GM12875 (cell line): ENCODE data around the gene FAAP100.

ENCODE experiments used
- H3K4me3 ChIP-seq: one replicate; pipeline ENCODE4 v1.5.1; 2011; ENCODE audit warnings: low read depth, low read length, control low read depth
- TF ChIP-seq, protein P1 (sequence below): IDR thresholded peaks from 2 replicates; pipeline ENCODE4 v1.5.1; 2011; ENCODE audit warnings: low read depth, mild to moderate bottlenecking, control low read depth, inconsistent platforms, low read length, moderate library complexity, borderline replicate concordance; ENCODE audit not compliant: insufficient read depth

Gene FAAP100

DNA sequence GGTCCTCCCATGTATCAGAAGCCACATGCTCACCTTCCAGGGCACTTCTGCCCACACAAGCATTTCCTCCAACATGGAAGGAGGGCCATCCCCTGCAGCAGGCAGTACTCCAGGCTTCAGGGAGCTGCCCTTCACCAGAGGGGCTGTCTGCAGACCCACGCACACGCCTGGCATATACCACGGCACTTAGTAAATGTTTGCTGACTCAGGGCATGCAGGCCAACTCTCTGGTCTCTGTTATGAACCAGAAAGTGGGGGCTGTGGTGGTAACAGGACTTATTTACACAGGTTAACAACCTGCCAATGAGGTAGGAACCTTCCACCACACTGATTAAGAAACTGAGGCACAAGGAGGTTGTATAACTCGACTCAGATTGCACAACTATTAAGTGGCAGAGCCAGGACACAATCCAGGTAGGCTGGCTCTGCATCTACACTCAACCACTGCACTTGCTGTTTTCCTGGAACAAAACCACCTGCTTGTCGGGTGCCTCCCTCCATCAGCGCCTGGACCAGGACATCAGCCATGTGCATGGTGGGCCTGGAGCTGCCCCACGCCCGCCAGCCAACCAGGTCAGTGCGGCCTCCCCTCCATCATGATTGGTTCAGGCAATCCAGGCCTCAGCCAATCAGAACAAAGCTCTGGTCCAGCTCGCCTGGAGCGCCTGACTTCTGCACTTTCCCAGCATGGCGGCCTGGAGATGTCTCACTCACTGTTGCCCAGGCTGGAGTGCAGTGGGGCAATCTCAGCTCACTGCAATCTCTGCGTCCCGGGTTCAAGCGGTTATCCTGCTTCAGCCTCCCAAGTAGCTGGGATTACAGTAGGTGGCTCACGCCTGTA, 58.7 kb downstream of the FAAP100 start:
- TF ChIP-seq, protein P1, sequence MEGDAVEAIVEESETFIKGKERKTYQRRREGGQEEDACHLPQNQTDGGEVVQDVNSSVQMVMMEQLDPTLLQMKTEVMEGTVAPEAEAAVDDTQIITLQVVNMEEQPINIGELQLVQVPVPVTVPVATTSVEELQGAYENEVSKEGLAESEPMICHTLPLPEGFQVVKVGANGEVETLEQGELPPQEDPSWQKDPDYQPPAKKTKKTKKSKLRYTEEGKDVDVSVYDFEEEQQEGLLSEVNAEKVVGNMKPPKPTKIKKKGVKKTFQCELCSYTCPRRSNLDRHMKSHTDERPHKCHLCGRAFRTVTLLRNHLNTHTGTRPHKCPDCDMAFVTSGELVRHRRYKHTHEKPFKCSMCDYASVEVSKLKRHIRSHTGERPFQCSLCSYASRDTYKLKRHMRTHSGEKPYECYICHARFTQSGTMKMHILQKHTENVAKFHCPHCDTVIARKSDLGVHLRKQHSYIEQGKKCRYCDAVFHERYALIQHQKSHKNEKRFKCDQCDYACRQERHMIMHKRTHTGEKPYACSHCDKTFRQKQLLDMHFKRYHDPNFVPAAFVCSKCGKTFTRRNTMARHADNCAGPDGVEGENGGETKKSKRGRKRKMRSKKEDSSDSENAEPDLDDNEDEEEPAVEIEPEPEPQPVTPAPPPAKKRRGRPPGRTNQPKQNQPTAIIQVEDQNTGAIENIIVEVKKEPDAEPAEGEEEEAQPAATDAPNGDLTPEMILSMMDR = no peak
- no peak overlapping the region for H3K4me3 ChIP-seq

DNA sequence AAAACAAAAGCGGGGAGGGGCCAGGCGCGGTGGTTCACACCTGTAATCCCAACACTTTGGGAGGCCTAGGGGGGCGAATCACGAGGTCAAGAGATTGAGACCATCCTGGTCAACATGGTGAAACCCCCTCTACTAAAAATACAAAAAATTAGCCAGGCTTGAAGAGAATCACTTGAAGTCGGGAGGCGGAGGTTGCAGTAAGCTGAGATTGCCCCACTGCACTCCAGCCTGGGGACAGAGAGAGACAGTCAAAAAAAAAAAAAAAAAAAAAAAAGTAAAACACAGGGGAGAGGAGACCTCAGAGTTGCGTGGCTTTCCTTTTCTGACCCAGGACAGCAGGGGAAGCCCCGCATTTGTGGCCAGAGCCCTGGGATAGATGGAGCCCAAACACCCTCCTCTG, 59.4 kb downstream of the FAAP100 start:
- H3K4me3 ChIP-seq = no peak overlapping the region
- TF ChIP-seq, protein P1 = no peak

DNA sequence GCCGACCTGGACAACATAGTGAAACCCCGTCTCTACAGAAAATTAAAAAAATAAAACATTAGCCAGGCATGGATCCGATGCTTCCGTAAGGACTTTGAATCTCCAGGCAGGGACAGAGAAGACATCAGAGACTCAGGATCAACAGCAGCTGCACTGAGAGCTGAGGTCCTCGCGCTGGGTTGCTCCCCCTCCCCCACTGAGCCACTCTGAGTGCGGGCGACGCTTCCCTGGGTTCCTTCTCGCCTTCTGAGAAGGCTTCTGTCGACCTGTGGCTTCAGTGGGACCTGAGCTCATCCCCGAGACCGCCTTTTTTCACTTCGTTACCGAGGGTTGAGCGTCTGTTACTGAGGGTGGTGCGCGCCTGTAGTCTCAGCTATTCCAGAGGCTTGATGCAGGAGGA, 60.0 kb downstream of the FAAP100 start:
- no peak overlapping the region for H3K4me3 ChIP-seq

DNA sequence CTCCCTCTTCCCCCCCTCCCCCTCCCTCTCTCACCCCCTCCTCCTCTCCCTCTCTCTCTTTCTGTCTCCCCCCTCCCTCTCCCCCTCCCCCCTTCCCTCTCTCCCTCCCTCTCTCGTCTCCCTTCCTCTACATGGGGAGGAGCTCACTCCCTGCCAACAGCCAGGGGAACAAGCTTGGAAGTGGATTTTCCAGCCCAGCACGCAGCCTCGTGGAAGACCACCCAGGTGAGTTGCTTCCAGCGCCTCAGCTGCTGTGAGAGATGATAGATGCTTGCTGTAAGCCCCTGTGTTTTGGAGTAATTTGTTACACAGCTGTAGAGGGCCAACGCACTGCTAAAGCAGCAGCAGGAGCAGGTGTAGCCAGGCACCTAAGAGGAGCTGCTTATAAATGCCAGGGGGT, 60.4 kb downstream of the FAAP100 start:
- TF ChIP-seq, protein P1 = no peak

More for the DNA sequence above, 60.0 kb downstream of the FAAP100 start:
- TF ChIP-seq, protein P1 = no peak

DNA sequence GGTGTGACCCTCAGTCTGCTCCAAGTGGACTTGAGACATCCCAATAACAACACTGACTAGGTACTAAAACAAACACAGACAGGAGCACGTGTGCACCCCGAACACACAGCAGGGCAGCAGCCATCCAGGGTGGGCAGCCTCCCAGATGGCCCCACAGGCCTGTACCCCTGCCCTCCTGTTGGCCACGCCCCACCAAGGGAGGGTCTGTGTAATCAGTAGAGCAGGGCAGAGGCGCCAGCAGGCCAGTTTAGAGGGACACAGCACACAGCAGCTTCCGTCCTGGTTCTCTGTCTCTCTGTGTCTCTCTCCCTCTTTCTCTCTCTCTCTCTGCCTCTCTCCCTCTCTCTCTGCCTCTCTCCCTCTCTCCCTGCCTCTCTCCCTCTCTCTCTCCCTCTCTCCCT, 61.0 kb downstream of the FAAP100 start:
- no peak overlapping the region for H3K4me3 ChIP-seq
- TF ChIP-seq, protein P1 = no peak

More for the DNA sequence above, 60.4 kb downstream of the FAAP100 start:
- H3K4me3 ChIP-seq = no peak overlapping the region

DNA sequence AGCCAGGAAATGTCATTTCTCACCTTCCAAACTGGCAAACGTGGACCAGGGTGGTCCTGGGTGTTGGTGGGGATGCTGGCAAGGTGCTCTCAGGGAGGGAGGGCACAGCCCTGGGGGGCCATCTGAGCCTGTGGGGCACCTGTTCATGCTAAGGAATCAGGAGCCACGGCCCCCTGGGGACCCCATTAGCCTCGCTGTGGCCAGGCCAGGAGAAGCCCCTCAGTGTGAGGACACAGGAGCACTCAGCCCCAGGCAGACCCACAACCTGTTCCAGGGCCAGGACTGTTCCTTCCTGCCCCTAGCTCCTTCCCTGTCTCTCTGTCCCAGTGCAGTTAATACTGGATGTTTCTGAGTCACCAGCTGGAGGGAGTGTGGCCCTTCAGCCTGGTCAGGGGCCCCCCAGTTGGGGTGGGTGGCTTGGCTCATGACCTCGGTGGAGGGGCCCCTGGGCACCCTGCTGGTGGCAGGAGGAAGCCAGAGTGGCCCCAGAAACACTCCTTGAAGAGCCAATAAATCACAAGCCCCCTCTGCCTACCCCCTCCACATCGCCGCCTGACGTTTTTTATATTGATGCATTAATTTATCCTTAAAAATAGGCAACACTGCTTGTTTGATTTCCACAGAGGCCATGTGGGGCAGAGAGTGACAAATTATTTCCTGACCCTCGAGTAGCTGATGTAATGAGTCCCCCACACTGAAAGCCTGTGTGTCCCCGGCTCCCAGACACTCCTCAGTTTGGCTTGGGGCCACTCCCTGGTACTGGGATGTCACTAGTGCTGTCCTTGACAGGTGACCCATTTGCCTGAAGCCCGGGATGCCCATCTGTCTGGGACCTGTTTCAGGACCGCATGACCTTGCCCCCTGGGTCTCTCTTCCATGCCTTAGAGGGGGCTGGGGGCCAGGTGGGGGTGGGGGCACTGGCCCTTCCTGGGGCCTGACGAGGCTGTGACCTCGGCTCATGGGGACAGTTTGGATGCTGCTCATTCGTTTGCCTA, 61.9 kb downstream of the FAAP100 start:
- H3K4me3 ChIP-seq = no peak overlapping the region
- TF ChIP-seq, protein P1 = no peak
